Measurements from ENCODE around the gene AKAP8L. TPM values are rescaled to one million over a fixed set of nuclear protein-coding genes. Genes with fewer than 3 reads are reported as not detected.

AKAP8L gene
- 31.6 and 33.8 TPM in 2 replicates for total RNA-seq (2014; rRNA removed; shearing (Covaris generic))

GRCh38 chr19:15418579-15419412 is at the start of gene AKAP8L:
TSS of gene AKAP8L (minus strand) at chr19:15418988. CDS start at chr19:15418923, 65 bp downstream.
- peak; percentile 100 for DNase-seq (ENCODE audit: low read depth)

GRCh38 chr19:15467734-15468214 is 49.0 kb upstream of the AKAP8L start:
- DNase-seq (ENCODE audit: low read depth), result no peak

DNA sequence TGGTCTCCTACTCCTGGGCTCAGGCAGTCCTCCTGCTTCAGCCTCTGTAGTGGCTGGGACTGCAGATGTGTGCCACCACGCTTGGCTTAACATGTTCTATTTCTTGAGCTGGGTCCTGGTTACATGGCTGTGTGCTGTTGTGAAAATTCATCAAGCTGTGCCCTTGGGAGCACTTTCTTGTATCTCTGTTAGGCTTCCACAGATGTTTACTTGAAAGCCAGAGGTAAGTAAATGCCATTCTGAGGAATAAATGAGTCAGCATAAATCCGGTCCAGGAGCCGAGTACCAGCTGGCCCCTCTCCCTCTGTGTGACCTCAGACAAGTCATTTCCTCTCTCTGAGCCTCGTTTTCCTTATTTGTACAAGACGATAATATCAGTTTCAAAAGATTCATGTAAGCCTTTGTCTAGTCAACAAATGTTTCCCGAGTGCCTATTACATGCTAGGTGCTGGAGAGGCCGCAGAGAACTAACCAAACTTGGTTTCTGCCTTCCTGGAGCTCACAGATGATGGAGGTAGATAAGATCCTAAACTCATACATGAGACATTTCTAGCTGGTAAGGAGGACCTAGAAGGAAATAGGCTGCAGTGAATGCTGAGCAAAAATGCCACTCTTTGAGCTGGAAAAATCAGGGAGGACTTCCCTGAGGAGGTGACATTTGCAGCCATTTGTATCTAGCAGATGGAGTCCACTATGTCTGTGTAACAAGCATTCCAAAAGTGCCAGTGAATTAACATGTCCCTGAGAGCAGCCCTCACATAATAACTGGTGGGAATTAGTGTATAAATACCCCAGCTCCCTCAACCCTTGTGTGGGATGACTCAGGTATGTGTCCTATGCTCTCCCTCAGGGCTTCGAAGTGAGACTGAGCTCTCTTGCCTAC is 48.3 kb upstream of the AKAP8L start:
- DNase-seq (ENCODE audit: low read depth), result peak; percentile 76

DNA sequence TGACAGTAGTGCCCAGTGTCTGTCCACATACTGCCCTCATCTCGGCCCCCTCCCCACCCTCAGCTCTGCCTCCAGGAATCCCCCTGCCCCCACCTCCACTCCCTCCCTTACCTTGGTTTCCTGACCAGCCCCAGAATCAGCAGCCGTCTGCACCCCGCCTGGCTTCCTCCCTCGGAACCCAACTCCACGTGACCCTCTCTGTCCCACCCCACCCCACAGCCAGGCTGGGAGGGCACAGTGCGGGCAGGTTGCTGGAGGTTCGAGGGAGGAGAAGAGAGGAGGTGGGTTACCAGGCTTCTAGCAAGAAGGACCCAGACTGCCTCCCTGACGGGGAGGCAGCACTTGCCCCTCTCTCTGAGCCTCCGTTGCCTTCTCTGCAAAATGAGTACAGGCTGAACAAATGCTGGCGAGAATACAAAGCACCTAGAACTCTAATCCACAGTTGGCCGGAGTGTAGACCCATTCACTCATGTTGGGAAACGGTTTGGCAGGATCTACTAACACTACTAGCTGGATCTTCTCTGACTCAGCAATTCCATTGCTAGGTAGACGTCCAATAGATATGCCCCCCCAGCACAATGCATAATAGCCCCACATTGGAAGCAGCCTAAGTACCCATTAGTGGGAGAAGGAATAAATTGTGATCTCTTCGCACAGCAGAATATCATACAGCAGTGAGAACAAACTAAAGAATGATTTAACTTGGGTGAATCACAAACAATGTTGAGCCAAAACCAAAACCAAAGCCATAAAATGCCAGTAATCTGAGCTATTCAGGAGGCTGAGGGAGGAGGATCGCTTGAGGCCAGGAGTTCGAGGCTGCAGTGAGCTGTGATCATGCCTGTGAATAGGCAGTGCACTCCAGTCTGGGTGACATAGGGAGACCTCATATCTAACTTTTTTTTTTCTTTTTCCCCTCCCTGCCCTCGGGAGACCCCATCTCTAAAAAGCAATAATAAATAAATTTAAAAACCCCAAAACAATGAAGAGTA is 45.9 kb upstream of the AKAP8L start, which contains the start of gene RASAL3:
Gene RASAL3, minus strand, starts transcription at position 151 of the 992 bp plus-strand sequence. CDS start 186 bp downstream, outside the sequence.
- no peak for DNase-seq (ENCODE audit: low read depth)

DNA sequence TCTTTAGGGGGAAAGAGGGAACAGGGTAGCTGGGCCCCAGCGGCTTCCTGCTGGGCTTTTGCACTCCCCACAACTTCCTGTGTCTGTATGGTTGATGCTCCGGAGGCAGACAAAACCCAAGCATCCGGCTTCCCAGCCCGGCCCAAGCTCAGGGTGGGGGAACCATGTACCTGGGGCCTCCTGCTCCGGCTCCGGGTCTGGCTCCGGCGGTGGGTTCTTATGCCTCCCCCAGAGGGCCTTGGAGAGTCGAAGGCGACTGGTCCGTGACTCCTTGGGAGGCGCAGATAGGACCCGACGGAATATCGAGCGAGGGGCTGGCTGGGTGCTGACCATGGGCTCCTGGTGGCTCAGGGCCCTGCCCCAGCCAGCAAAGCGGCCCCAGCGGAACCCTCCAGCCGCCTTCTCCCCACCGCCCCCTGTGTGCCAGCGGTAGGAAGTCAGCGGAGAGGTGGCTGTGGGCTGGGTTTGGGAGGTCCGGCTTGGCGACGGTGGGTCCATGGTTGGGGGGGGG is 45.1 kb upstream of the AKAP8L start:
- DNase-seq (ENCODE audit: low read depth), result no peak

DNA sequence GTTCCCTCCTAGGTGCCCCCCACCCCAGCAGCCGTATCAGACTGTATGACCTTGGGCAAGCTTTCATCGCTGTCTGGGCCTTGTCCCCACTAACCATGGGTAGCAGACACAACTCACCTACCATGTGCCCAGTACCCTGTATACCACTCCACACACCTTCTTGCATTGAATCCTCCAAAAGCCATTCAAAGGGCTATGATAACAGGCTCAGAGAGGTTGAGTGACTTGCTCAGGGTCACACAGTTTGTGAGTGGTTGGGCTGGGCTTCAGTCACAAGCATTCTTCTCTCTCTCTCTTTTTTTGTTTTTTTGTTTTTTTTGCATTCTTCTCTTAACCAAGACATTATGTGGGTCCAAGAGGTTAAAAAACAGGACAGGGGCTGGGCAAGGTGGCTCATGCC is 42.9 kb upstream of the AKAP8L start:
- DNase-seq (ENCODE audit: low read depth), result no peak

DNA sequence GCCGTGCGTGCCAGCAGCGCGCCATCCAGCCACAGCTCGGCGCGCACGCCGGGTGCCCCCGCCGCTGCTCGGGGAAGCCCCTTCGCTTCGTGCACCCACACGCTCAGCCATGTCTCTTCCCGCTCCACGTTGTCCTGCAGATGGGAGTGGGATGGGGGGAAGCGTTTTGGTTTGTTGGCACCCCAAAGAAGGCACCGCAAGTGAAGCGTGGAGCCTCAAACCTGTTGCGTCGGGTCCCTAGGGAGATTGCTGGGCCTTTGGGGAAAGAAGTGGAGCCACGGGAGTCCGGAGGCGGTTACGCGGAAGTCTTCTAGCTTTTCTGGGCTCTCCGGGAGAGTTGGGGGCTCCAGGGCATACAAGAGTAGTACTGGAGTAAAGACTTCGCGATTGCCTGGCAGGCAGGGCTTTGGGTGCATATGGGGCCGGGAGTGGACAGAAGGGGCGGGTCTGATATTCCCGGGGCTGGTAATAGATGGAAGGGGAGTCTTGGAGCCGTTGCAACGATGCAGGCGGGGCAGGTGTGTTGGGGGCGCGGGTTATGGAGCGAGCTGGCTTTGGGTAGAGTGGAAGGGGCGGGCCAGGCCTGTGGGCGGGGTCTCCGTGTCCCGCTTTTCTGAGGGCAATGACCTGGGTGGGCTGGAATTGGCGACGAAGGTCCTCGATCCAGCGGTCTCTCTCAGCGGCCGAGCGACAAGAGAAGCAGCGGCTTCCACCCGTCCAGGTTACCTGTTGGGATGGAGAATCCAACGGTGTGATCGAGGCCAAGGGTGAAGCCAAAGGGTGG is 39.1 kb upstream of the AKAP8L start:
- no peak for DNase-seq (ENCODE audit: low read depth)

GRCh38 chr19:15456871-15457700 is 38.3 kb upstream of the AKAP8L start:
- no peak for DNase-seq (ENCODE audit: low read depth)

GRCh38 chr19:15456441-15456840 is 37.7 kb upstream of the AKAP8L start:
- no peak for DNase-seq (ENCODE audit: low read depth)

DNA sequence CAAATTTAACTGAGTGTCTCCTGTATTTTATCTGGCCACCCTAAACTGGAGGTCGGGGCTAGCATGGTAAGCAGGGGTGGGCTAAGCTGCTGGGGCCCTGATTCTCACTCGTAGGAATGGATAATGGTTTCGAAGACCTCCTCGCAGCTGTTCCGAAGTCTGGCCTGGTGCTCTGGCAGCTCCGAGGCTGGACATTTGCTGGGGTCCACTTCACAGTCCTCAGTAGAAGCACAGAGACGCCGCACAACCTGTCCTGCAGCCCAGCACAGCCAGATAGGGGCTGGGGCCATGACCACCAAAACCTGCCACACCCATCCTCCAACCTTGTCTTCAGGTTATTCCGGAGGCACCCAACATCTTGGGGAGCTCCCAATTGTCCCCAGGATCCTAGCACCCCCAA is 37.2 kb upstream of the AKAP8L start:
- no peak for DNase-seq (ENCODE audit: low read depth)

DNA sequence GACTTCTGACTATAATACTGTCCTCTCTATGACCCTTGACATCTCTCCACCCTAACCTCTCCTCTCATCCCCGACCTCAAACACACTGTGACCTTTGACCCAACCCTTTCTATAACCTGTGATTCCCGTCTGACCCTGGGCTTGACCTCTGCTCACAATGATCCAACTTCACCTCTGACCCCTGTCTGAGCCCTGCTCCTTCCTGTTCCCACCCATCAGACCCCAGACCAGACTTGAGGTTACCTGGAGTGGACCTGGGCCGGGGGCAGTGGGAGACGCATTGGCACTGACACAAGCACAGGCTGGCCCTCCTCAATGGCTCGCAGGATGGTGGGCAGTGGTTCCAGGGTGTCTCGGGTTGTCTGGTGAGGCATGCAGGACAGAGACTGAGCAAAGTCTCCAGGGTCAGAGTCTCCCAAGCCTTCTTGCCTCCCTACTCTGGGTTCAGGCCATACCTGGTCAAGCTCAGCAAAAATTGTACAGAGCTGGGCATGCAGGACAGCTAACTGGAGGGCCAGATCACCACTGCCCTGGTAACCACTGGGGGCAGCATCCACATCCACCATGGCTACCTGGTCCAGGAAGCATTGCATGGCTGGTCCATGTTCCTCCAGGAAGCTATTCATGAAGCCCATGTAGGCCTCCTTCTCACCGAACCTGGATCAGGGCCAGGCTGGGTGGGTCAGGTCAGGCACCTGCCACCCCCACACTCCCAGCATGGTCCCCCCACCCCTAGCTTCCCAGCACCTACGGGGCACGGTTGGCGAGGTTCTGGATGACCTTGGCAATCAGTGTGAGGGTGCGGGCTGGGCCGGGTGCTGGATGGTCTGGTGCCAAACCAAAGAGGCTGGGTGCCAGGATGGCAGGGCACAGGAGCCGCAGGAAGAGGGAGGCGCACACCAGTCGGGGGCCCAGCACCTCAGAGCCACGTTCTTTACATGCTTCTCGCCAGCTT is 35.4 kb upstream of the AKAP8L start:
- DNase-seq (ENCODE audit: low read depth), result no peak

DNA sequence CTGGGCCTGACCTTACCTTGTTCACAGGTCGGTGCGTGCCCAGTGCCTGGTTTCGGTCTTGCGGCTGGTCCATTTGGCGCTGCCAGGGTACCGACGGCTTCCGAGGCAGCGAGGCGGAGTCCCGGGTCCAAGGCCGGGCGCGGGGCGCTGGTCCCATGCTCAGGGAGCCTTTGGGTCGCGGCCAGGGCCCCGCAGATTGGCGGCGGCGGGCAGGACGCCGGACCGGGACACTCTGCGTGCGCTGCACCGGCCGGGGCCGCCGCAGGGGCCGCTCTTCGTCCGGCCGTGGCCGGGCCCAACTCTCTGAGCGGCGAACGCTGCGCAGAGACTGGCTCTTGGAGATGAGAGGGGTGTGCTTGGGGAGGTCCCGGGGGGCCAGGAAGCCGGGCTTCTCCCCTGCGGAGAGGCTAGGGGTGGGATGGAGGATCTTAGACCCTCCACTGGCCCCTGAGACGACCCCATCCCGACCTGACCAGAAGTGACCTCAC is 34.3 kb upstream of the AKAP8L start:
- DNase-seq (ENCODE audit: low read depth), result no peak

- peak; percentile 84 for DNase-seq (ENCODE audit: low read depth)
Measured at GRCh38 chr19:15452111-15453047, 33.6 kb upstream of the AKAP8L start.

DNA sequence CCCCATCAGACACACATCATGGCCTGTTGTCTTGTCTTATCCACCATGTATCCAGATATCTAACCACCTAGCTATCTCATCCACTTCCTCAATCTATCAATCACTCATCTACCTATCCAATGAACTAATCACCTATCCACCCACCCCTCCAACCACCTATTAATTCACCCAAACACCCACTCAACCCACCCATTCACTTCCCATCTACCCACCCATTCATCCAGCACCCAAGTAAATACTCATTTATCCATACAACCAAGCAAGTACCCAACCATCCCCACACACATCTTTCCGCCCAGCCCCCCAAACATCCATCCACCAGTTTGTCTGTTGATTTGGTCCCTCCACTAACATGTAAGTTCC is 31.7 kb upstream of the AKAP8L start:
- DNase-seq (ENCODE audit: low read depth), result no peak

- DNase-seq (ENCODE audit: low read depth), result peak; percentile 81
Measured at GRCh38 chr19:15449620-15450527, 31.1 kb upstream of the AKAP8L start, which contains the start of gene WIZ. TSS of gene WIZ (minus strand) at chr19:15449956. CDS start at chr19:15448307, 1,649 bp downstream.

Measured in RPMI7951 (cell line).